GM21529 (cell line): ENCODE results near the gene EGFL7.

ENCODE experiments used
- ATAC-seq: cut with Tn5 transposase; IDR thresholded peaks from one replicate; pipeline ENCODE4 v1.9.1; 2021; ENCODE audit not compliant: unreplicated experiment

EGFL7 gene

DNA sequence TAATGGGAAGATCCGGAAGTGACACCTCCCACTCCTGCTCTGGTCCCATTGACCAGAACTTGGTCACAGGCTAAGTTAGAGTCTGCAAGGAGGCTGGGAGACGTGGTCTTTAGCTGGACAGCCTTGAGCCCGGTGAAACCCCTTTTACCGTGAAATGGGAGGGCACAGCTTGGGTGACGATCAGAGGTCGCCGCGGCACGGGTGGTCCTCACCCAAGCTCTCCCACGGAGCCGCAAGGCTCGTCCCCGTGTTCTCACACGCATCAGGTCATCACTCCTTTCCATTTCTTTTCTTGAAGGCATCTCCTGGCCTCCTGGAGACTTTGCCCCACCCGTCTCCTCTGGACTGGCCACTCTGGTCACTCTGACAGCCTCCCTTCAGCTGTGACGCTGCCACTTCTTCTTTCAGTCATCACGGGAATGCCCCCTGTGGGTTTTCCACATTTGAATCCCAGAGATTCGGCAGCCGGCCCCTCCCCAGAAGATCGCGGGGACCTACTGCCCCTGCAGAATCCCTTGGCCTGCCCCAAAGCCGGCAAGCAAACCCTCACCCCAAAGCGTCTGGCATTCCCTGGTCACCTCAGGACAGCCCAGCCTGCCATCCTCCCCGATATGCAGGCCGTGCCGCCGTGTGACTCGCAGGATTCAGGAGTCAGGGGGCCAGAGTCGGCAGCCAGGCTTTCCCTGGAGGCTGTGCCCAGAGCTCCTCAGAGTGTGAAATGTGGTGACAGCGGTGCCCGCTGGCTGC, 18.9 kb upstream of the EGFL7 start:
- ATAC-seq = no peak

DNA sequence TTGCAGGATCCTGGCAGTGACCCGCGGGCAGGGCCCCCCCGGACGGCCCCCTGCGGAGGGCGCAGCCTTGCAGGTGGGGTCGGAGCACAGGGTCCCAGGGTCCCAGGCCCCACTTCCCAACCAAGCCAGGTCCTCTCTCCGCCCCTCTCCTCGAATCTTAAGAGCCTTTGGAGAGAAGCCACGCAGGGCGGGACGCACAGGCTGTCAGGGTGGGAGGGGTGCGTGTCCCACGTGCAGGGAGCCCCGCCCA, 18.4 kb upstream of the EGFL7 start:
- no peak for ATAC-seq

DNA sequence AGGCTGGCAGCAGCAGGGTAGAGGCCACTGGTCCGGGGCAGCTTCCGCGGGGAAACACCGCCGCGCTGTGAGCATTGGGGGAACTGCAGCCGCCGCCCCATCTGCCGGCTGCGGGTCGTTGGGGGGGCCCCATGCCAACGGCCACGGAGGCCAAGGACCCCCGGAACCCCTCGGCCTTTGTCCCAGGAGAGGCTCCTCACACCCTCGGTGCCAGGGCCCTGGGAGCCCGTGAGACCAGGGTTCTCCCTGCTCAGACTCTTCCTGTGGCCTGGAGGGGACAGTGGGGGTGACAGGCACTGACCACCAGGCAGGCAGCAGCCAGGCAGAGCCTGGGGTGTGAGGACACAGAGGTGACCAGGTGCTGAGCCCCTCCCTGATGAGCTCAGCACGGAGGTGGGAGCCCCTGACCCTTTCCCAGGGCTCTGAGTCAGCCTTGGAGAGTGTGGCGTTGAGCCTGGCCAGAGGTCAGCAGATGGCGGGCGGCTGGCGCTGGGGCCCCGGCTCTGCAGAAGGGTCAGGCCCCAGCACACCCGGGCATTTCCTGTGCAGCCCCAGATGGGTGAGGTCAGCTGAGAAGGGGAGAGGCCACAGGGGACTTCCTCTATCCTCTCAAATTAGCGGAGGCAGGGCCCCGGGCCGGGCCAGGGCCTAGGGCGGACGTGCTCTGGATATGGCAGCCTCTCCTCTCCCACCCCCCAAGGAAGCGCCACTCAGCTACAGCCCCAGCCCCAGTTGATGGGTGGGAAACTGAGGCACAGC, 17.9 kb upstream of the EGFL7 start:
- peak; percentile 47 for ATAC-seq

DNA sequence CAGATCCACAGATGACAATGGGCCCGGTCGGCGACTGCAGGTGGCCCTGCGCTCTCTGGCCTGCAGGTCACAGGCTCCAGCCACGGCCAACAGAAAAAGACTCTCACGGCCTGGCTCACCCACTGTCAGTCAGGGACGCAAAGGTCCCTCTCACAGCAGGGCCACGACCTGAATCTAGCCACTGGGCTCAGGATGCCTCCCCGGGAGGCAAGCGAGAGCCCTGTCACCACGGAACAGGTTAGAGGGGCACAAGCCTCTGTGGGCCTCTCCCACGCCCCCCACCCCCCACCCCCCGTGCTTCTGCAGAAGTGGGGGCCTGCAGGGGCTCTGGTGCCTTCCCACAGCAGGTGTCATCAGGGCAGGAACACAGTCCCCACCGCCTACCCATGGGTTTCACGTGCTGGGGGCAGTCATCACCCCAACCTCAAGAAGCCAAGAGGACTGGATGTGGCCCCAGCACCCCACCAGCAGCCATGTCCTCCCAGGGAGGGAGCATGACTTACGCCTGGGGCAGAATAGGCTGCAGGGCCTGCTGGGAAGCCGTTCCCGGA, 17.3 kb upstream of the EGFL7 start:
- ATAC-seq = no peak

DNA sequence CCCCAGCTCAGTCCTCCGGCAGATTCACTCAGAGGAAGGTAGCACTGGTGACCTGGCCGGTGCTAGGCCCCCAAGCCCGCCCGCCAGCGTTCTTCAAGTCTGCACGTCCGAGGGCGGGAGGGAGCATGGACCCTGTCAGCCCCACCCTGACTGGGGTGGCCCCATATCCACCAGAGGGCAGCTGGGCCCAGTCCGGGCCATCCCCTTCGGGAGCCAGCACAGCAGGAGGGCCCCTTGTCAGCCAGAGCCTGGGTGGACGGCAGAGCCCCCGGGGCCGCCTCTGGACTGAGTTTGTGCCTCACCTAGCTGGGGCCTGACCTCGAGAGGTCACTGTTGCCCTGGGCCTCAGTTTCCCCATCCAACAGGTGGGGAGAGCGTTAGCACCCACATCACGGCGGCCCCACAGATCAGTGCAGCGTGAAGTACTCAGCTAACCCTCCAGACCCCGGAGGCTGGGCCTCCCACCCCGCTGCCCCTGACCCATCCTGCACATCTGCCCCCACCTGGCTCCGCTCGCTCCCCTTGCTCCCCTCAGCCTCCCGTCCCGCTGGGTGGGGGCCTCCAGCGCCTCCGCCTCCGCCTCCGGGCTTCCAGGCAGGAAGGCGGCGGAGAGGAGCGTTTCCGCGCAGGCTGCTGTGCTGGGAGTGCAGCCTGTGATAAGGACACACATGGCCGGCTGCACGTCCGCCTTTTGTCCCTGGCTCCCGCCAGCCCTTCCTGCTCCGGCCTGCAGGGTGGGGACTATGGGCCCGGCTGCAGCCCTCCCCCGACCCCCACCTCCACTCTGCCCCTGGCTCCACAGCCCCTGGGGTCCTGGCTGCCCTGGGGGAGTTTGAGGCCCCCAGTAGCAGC, 16.6 kb upstream of the EGFL7 start:
- ATAC-seq = no peak

DNA sequence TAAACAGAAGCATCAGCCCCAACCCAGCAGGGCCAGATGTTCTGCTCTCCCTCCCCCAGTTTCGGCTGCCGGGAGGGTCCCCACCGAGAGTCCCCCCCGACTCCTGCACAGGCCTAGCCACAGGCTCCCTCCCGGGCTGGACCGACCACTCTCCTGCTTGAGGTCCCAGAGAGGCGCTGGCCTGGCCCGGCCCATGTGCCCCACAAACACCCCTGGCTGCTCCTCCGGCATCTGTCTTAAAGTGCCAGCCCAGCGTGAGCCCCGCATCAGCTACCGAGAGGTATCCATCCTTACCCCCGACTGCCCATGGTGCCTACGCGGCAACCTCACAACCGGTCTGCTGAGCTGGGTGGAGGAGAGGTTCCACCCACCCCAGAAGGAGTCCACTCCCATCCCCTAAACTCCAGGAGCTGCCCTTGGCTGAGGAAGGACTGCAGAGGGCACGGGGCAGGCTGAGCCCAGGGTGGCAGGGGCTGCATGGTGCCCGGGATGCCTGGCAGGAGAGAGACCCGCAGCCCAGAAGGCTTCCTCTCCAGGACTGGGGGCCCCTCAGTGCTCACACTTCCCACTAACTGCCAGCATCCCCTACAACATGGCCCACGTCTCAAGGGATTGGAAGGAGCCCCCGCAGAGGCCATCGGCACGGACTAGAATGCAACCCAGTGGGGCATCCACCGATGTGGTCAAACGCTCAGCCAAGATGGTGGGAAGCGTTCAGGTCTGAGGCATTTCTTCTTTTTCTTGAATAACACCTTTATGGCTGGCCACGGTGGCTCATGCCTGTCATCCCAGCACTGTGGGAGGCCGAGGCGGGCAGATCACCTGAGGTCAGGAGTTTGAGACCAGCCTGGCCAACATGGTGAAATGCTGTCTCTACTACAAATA, 15.6 kb upstream of the EGFL7 start:
- no peak for ATAC-seq

DNA sequence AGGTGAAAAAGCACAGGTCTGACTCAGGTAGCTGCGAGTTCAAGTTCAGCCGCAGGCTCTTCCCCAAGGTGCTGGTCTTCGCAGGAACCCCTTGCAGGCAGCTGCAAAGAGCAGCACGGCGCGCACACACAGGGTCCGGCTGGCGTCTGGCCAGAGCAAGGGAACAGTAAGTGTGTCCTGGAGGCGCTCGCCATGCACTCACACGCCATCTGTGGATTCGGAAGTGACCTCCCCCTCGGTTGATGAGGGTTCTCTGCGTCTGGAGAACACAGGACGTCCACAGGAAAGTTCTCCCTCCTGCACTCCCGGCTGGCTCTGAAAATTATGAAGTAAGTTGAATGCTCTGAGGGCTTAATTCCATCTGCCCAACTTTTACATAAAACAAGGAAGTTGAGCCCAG, 14.0 kb upstream of the EGFL7 start:
- ATAC-seq = no peak

DNA sequence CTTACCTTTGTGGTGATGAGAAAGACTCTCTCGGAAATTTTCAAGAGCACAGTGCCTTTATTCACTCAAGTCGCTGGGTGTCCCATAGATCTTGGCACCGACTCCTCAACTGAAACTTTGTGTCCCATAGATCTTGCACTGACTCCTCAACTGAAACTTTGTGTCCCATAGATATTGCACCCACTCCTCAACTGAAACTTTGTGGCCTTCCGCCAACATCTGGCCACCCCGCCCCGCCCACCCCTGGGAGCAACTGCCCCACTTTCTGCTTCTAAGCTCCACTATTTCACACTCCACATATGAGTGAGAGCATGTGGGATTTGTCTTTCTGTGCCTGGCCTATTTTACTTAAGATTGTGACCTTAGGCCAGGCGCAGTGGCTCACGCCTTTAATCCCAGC, 12.7 kb upstream of the EGFL7 start:
- no peak for ATAC-seq

DNA sequence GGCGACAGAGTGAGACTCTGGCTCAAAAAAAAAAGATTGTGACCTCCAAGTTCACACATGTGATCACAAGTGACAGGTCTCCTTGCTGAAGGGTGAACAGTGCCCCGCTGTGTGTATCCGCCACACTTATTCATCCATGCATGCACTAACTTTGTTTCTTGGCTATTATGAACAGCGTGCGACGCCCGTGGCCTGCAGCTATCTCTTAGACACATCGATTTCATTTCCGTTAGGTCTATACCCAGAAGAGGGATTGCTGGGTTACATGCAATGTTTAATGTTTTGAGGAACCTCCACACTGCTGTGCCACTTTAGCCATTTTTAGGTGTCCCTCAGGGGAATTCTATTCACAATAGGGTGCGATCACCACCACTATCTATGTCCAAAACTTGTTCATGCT, 12.1 kb upstream of the EGFL7 start:
- no peak for ATAC-seq

DNA sequence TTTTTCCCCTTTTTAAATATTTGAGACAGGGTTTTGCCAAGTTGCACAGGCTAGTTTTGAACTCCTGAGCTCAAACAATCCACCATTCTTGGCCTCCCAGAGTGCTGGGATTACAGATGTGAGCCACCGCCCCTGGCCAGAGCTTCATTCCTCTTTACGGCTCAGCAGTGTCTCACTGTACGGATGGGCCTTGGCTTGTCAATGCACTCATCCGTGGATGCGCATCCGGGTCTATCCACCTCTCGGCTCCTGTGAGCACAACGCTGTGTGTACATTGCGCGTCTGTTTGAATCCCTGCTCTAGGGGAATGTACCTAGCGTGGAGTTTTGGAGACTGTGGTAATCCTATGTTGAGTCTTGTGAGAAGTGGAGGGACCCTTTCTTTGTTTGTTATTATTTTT, 10.9 kb upstream of the EGFL7 start:
- ATAC-seq = no peak

DNA sequence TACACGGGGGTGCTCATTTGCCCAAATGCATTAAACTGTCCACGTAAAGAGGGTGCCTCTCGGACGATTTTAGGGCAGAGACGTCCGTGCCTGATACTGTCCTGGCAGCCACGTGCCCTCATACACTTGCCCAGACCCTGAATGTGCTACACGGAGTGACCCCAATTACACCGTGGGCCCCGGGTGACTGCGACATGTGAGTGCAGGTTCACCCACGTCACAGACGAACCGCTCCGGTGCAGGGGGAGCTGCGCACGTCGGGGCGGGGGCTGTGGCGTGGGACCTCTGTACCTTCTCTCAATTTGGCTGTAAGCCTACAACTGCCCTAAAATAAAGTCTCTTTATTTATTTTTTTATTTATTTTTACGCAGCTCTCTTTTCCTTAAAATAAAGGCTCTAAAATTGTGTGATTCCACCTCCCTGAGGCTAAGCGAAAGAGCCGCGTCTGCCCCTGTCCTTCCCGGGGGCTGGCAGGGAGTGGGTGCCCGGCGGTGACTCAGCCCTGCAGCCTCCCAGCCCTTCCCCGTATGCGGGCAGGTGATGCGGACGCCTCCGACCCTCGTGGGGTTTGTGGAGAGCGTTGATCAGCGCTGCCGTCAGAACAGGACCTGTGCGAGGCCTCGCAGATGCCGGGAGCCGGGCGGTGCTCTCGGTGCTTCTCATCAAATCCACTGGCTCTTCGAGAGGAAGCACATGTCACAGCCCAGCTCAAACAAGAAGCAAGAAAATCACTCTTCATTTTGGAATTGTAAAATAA, 9.2 kb upstream of the EGFL7 start:
- ATAC-seq = no peak

DNA sequence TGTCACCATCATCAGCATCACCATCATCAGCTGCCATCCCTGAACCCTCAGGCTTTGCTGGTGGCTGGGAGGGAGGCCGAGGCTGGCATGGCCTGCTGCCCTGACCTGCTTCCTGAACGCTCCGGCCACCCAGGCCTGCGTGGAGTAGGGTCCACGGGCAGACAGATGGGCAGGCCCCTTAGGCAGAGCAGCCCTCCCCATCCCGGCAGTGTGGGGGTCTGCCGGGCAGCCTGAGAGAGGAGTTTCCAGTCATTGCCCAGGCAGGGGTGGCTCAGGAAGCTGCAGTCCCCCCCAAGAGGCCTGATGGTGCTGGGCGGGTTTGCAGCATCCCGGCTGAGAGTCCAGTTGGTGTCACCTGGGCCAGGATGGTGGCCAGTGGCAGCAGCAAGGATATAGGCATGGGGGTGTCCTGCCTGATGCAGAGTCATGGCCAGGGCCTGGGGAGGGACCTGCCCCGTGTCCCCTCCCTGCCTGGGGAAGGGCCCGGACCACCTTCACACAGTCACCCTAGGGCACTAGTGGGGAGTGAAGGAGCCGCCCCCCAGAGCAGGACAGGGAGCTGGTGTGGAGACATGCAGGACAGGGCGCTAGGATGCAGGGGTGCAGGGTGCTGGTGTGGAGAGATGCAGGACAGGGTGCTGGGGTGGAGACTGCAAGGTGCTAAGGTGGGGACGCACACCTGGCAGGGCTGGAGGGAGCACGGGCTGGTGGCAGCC, 7.7 kb upstream of the EGFL7 start:
- no peak for ATAC-seq

DNA sequence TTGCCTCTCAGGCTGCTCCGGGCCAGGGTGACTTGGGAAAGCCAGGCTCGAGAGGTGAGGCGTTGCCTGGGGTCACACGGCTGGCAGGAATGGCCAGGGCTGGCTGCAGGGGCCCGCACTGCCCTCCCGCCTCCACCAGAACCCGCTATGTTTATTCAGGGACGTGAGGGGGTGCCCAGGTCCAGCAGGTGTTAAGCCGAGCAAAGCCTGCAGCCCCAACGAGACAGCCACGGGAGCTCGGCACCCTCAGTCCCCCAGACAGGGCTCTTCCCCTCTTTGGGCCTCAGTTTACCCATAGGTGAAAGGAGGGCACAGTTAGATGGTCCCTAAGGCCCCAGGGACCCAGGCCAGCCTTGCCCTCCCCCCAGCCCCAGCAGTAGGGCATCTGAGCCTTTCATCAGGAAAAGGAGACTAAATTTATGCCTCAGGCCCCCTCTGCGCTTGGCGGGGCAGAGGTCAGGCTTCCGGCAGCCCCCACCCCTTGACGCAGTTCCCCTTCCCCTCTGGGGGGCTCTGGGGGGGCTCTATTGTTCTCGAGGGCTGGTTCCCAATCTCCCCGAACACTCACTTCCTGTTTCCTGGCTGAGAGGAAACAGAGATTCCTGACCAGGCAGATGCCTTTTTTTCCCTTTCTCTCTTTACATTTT, 7.1 kb upstream of the EGFL7 start:
- no peak for ATAC-seq

DNA sequence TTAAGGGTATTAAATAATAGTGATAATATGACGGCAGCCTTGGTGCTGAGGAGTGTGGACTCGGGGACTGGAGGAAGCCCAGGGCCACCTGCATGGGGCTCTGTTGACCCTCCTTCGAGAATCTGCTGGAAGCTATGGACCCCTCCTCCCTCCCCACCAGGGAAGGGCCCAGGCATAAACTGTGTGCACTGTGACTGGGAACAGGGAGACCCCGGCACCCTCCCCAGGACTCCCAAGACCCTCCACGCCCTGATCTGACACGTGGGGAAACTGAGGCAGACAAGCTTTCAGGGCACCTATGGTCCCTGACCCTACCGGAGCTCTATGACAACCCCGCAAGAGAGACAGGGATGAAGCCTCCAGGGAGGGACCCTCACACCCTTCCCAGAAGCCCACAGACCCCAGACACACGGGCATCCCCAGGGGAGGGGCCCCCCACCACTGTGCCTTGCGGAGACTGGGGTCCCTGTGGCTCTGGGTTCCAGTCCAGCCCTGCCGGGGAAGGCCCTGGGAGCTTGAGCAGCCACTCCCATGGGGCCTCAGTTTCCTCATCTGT, 6.5 kb upstream of the EGFL7 start:
- ATAC-seq = no peak

DNA sequence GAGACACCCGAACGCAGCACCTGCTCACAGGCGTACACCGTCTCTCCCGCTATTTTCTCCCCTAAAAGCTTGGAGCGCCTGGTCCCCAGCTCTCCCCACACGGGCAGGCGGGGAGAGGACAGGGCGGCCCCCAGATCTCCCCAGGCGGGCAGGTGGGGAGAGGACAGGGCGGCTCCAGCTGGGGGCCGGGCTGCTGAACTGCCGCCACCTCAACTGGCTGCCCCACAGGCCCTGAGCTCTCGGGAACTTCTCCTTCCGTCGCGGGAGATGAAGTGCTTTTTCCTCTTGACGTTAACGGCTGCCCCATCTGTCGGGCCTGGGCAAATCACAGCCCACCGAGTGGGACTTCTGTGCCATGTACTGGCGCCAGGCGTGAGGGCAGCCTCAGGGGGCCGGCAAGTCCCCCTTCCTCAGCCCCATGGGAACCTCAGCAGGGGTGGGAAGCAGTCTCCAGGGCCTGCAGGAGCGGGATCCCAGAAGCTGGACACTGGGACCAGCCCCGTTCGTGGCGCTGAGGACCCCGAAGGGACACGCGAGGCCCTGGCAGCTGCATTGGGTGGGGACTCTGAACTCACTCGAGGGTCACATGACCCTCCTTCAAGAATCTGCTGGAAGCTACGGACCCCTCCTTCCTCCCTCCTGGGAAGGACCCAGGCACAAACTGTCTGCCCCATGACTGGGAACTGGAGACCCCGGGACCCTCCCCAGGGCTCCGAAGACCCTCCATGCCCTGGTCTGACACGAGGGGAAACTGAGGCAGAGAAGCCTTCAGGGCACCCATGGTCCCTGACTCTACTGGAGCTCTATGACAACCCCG, 5.7 kb upstream of the EGFL7 start:
- ATAC-seq = no peak

DNA sequence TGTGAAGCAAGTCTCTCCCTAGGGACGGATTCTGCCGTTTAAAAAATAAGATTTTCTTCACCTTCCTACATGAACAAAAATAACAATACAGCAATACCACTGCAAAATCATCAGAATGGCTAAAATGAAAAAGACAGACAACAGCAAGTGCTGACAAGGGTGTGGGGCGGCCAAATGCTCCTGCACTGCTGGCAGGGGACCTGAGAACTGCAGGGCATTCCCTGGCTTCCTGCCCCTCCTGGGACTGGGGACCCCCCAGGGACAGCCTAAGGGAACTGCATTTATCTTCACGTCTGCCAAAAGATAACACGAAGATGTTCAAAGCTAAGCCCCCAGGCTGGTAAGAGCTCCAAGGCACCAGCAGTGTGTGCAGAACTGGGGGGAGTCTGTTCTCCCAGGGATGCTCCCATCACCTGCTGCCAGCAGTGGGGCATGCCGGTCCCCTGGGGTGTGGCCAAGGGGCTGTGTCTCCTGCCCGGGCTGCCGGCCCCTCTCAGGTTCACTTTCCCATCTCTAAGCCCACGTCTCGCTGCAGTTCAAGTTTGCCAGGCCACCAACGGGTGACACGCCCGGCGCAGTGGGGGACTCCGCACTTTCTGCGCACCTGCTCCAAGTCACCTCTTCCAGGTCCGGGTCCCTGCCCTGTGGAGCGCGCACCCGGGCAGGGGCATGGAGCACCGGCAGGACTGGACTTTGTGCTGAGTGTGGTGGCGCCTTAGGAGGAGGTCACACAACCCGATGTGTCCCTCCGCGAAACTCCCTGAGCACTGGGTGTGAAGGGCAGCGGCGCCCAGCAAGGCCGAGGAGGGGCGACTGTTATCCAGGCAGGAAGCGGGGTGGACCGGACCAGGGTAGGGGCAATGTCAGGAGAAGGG, 4.5 kb upstream of the EGFL7 start:
- ATAC-seq = no peak
